SK-N-MC (cell line): Measurements from ENCODE around the gene SNX25.

Source experiments
- EZH2 ChIP-seq: fragments of 200-600 bp; sonication (generic); IDR thresholded peaks from one replicate; pipeline ENCODE4 v1.6.1; 2017; ENCODE audit warnings: antibody characterized with exemption
- FOXP2 ChIP-seq: optimal IDR thresholded peaks from 2 replicates; pipeline ENCODE3; 2011; ENCODE audit warnings: mild to moderate bottlenecking, moderate library complexity; ENCODE audit not compliant: insufficient read depth; ENCODE audit errors: extremely low read length, control extremely low read depth
- POLR2AphosphoS5 ChIP-seq: IDR thresholded peaks from 2 replicates; pipeline ENCODE4 v1.6.1; 2012; ENCODE audit warnings: mild to moderate bottlenecking, low read depth, low read length, borderline replicate concordance

DNA sequence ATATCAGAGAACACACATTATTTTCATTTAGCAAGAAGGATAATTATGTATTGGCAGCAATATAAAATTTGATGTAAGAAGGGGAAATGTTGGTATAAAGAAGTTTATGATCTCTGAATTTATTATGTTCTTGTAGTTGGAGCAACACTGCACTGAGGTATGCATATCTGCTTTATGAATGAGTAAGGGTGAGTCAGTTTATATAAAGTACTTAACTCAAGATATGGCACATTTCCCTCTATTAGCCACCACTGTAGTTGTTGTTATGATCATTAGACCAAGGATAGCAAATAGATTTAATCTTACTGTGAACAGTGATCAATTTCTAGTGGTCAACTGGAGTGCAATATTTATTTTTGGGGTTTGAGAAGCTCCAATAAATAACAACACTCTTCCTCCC, 66.6 kb downstream of the SNX25 start:
- TF ChIP-seq EZH2 (no peak), POLR2AphosphoS5 (no peak), FOXP2 (no peak)
